Adipocyte (in vitro differentiated cells): ENCODE data around the gene KERA.
A peak's percentile ranks its signal among the peaks of the same experiment; 100 is the strongest.

Experiments used
- DNase-seq: peaks from one replicate; pipeline ENCODE4 v3.0.0-alpha.2; 2015; ENCODE audit warnings: low read depth
- H3K27me3 ChIP-seq: replicated peaks from 2 replicates; pipeline ENCODE4 v1.7.0; 2013; ENCODE audit warnings: mild to moderate bottlenecking, low read length, moderate library complexity; ENCODE audit not compliant: control insufficient read depth, insufficient read depth
- H3K36me3 ChIP-seq: 2 replicates; pipeline ENCODE4 v1.7.0; 2013; ENCODE audit warnings: low read length, mild to moderate bottlenecking, moderate library complexity; ENCODE audit not compliant: control insufficient read depth, insufficient read depth, severe bottlenecking
- H3K4me1 ChIP-seq: 2 replicates; pipeline ENCODE4 v1.7.0; 2013; ENCODE audit warnings: mild to moderate bottlenecking, low read length, moderate library complexity; ENCODE audit not compliant: control insufficient read depth, insufficient read depth
- H3K4me3 ChIP-seq: 2 replicates; pipeline ENCODE4 v1.7.0; 2013; ENCODE audit warnings: mild to moderate bottlenecking, low read length, moderate library complexity
- H3K9ac ChIP-seq: 2 replicates; pipeline ENCODE4 v1.7.0; 2013; ENCODE audit warnings: mild to moderate bottlenecking, low read length, moderate library complexity
- H3K9me3 ChIP-seq: 2 replicates; pipeline ENCODE4 v1.7.0; 2013; ENCODE audit warnings: mild to moderate bottlenecking, low read length, moderate library complexity; ENCODE audit not compliant: control insufficient read depth

KERA gene

DNA sequence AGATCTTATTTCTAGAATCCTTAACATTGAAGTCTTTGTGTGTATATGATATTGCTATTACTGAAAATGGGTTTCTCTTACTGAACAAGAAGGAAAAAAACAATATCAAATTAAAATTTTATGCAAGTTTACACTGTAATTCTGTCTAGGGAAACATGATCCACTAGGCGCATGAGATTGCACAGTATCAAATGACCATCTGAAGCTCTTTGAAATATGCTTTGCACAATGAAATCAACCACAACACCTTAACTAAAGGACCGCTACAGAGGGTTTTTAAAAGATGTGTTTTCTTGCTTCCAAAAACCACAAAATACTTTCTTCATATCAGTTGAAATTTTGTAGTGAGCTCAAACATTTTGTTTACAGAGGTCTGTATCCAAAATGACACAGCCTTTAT lies 15.1 kb upstream of the KERA start:
- DNase-seq = peak; percentile 30
- no peaks in the 10 kb centered on the region for H3K36me3 ChIP-seq

DNA sequence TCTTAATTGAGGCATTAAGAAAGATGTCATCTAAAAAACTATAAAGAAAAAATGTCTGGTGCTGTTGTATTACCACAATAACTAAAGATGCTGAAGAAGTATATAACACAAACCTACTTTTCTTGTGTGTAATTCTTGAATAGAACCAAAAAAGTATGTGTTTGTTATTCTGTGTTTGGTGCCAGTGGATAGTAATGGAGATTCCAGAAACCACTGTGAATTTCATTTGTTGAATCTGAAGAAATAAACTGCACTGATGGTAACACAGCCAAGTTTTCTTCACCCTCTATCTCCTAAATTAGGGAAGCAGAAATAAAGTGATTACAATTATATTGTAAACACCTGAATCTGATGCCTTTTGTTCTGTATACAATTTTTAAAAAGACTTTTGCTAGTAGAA lies 13.1 kb upstream of the KERA start:
- no peaks in the 10 kb centered on the region for H3K27me3 ChIP-seq
- H3K9me3 ChIP-seq = no peaks in the 10 kb centered on the region
- H3K9ac ChIP-seq = no peak overlapping the region
- H3K36me3 ChIP-seq = no peaks in the 10 kb centered on the region
- peaks cover 11% of the 10 kb centered on the region for H3K4me1 ChIP-seq
- H3K4me3 ChIP-seq = no peak overlapping the region
- DNase-seq = no peak

More for the DNA sequence above, 15.1 kb upstream of the KERA start:
- Histone ChIP-seq H3K4me1 (peaks cover 11% of the 10 kb centered on the region), H3K27me3 (no peaks in the 10 kb centered on the region), H3K9me3 (no peaks in the 10 kb centered on the region), H3K4me3 (no peak overlapping the region), H3K9ac (no peak overlapping the region)

DNA sequence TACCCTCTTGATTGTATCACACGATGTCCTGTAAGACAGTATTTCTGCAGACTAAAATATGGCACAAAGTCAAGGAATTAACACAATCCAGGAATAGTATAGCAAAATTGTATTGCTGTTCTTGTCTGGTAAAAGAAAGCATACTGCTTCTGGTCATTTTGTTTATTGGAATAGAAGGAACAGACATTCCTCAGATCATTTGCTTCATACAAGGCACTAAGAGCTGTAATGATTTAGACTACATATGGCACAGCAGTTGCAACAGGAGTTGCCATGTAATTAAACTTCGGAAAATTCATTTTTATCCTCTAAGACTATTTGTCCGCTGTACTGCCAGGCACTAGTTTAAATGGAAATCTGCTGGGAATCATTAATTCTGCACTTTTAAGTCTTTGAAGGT lies 7.6 kb upstream of the KERA start:
- H3K4me1 ChIP-seq = no peaks in the 10 kb centered on the region
- H3K27me3 ChIP-seq = no peaks in the 10 kb centered on the region
- peak; percentile 25 for DNase-seq
- no peak overlapping the region for H3K4me3 ChIP-seq
- H3K9ac ChIP-seq = no peak overlapping the region
- H3K36me3 ChIP-seq = no peaks in the 10 kb centered on the region
- no peaks in the 10 kb centered on the region for H3K9me3 ChIP-seq

DNA sequence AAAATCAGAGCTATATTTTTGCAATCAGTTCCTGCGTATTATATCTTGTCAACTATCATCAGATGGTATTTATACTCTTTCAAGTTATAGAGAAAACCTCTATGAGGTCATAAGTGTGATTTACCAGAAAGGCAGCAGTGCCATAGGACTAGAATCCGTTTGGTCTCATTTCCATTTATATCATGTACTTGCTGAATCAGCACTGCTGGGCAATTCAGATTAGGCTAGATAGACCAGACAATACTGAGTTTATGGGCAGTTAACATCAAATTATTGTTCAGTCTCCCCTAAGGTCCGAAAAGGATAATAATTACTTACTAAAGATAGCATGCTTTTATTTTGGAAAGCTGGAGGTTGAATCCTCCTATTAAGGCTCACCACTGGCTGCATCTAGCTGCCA lies 6.8 kb upstream of the KERA start:
- Histone ChIP-seq H3K27me3 (no peaks in the 10 kb centered on the region), H3K9ac (no peak overlapping the region), H3K4me1 (no peaks in the 10 kb centered on the region), H3K36me3 (no peaks in the 10 kb centered on the region), H3K9me3 (no peaks in the 10 kb centered on the region), H3K4me3 (no peak overlapping the region)
- no peak for DNase-seq

DNA sequence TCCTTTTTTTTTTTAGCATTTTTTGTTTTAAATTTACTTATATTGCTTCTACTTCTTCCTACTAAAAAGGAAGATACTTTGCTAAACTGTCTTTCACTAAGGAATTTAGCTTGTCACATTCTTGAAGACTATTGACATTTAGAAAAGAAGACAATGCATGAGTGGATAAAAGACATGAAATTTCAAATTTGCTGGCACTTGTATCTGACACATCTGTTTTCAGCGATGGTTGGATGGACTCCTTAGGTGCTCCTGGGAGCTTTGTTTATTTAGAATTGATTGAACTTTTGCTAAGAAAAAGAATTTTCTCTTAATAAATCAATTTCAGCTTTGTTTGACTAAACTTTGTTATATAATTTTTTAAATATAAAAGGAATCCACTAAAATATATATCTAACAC lies 3.3 kb upstream of the KERA start:
- no peaks in the 10 kb centered on the region for H3K9me3 ChIP-seq

DNA sequence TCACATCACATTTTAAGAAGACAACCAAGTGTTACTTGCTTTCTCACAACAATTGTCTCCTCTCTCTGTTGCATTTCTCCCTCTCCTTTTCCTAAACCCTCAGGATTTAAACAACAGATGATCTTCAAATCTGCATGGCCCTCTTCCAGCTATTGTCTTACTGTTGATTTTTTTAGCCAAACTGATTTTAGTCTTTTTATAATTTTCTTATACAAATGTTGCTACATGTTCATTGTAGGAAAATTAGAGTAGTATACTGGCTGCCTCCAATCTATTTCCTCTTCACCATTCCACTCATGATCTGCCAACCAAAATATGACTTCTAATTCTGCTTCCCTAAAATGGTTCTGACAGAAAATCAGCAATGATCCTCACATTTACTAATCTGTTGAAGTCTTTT lies 1.4 kb upstream of the KERA start:
- no peaks in the 10 kb centered on the region for H3K27me3 ChIP-seq
- no peak overlapping the region for H3K4me3 ChIP-seq
- DNase-seq = no peak
- peaks cover 5% of the 10 kb centered on the region for H3K4me1 ChIP-seq
- no peak overlapping the region for H3K9ac ChIP-seq
- no peaks in the 10 kb centered on the region for H3K9me3 ChIP-seq
- no peaks in the 10 kb centered on the region for H3K36me3 ChIP-seq

More for the DNA sequence above, 3.3 kb upstream of the KERA start:
- Histone ChIP-seq H3K4me3 (no peak overlapping the region), H3K27me3 (no peaks in the 10 kb centered on the region), H3K36me3 (no peaks in the 10 kb centered on the region), H3K9ac (no peak overlapping the region), H3K4me1 (no peaks in the 10 kb centered on the region)
- no peak for DNase-seq

DNA sequence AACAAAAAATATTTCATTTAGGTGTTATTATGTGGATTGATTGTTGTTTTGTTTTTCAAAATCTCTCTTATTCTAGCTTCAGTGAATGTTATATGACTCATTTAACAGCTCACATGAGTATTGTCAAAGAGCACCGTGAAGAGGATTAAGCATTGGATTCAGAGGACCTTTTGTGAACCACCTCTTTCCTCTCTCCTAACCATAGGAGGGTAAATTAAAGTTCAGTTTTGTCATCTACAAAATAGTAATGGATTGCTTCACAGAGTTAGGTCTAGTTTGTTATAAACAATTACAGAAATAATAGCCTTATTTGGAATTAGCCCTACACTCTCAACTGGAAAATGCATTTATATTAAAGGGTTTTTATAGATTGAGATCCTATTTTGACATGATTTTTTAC lies 962 bp upstream of the KERA start:
- DNase-seq = peak; percentile 6
- H3K9ac ChIP-seq = no peak overlapping the region
- no peaks in the 10 kb centered on the region for H3K36me3 ChIP-seq
- H3K9me3 ChIP-seq = no peaks in the 10 kb centered on the region
- no peaks in the 10 kb centered on the region for H3K27me3 ChIP-seq
- no peak overlapping the region for H3K4me3 ChIP-seq
- peaks cover 9% of the 10 kb centered on the region for H3K4me1 ChIP-seq

DNA sequence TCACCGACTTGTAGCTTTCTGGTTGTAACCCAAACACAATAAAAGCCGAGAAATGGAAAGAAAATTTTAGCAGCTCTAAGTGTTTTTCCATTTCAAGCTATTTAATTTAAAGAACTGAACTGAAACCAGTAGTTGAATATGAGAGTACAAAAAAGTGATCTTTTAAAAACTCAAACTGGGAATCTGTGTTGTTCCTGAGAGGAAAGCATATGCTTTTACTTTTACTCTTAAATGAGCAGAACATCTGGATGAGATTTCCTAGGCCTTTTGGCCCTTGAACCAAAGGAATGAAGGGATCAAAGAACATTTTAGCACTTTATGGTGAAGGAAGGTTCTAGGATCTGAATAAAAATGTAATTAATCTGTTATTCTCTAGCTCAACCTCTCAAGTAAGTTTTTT lies 1.3 kb downstream of the KERA start:
- H3K27me3 ChIP-seq = no peaks in the 10 kb centered on the region
- H3K4me1 ChIP-seq = peaks cover 12% of the 10 kb centered on the region
- H3K9me3 ChIP-seq = no peaks in the 10 kb centered on the region
- no peaks in the 10 kb centered on the region for H3K36me3 ChIP-seq
- no peak overlapping the region for H3K9ac ChIP-seq
- H3K4me3 ChIP-seq = no peak overlapping the region
- peak; percentile 12 for DNase-seq

DNA sequence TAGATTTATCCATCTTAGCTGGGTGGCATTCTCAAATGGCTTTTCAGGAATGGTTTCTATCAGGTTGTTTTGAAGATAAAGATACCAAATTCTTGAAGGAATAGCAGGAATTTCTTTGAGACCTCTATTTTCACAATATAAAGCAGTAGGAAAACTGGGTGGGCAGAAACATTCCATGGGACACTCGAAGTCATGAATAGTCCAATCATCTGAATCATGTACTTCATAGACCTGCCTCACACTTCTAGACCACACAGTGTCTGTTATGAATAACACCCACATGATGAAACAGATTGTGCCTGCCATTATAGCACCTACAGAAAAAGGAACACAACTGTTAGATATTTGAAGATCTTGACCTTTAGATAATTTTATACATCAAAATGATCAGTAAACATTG lies 1.8 kb downstream of the KERA start:
- no peak for DNase-seq
- no peak overlapping the region for H3K9ac ChIP-seq
- H3K4me1 ChIP-seq = peaks cover 12% of the 10 kb centered on the region
- no peaks in the 10 kb centered on the region for H3K36me3 ChIP-seq
- no peaks in the 10 kb centered on the region for H3K27me3 ChIP-seq
- H3K4me3 ChIP-seq = no peak overlapping the region
- H3K9me3 ChIP-seq = no peaks in the 10 kb centered on the region

DNA sequence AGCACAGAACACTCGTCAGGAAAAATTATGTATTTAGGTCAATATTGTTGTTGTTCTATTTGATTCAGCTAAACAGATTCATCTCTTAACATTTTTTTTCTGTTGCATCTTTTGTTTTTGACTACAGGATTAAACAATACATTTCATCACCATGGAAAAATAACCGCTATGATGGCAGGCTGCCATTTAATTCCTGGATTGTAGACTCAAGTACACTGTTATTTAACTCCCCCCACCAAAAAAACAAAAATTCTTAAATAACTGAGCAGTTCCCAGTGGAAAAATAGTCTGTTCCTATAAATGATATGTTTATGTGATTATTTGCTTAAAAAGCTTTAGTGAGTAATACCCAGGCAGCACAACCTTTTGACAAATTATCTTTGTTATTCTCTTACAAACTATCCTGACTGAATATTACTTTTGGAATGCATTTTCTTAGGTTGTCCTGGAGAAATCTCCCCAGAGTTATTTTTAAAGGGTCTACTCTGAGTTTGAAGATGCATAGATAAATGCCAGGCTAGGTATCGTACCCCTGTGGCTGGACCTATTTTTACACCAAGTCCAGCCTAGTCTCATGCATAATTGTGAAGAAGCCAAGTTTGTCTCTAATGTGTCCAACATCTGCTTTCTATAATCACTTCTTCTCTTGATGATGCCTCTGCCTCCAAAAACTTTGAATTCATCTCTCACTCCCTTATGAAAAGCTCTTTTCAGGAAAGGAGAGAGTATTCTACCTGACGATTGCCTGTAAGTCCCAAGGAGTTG lies 3.7 kb downstream of the KERA start:
- Histone ChIP-seq H3K36me3 (no peaks in the 10 kb centered on the region), H3K4me3 (no peak overlapping the region), H3K27me3 (no peaks in the 10 kb centered on the region), H3K4me1 (peaks cover 12% of the 10 kb centered on the region), H3K9me3 (no peaks in the 10 kb centered on the region), H3K9ac (no peak overlapping the region)
- DNase-seq = peak; percentile 89

DNA sequence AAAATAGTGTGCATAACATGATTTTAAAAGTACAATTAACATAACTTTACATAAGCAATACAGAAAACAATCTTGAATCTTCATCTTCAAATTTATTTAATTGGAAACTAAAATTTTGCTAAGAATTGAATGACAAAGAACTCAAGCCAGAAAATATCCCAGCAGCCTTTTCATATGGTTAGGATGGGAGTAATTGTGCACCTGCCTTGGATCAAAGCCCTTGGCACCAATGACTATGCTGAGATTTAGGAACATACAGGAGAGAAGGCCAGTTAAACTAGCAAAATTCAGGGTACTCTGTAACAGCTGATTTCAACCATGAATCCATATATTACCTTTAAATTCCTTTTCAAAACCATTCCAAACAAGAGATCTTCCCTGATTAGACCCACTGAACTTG lies 5.8 kb downstream of the KERA start:
- no peak overlapping the region for H3K9ac ChIP-seq
- no peaks in the 10 kb centered on the region for H3K27me3 ChIP-seq
- peaks cover 12% of the 10 kb centered on the region for H3K4me1 ChIP-seq
- DNase-seq = no peak
- no peaks in the 10 kb centered on the region for H3K36me3 ChIP-seq
- no peak overlapping the region for H3K4me3 ChIP-seq
- no peaks in the 10 kb centered on the region for H3K9me3 ChIP-seq

DNA sequence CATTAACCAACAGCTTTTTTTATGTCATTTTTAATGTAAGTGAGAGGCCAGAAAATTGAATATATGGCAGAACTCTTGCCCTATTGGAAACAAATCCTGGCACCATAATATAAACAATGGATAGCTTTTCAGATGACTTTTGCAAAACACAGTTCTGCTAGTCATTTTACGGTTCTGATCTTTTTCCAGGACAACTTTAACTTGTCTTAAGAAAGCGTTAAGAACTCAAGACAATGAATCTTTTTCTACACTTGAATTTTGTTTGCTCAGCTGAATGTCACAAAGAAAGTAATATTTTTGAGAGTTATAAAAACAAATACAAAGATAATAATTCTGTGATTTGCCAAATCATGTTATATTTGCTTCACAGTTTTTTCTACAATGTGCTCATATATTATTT lies 13.2 kb downstream of the KERA start:
- H3K9me3 ChIP-seq = no peaks in the 10 kb centered on the region
- H3K27me3 ChIP-seq = no peaks in the 10 kb centered on the region
- no peaks in the 10 kb centered on the region for H3K36me3 ChIP-seq
- H3K9ac ChIP-seq = no peak overlapping the region
- no peak for DNase-seq
- peaks cover 13% of the 10 kb centered on the region for H3K4me1 ChIP-seq
- no peak overlapping the region for H3K4me3 ChIP-seq
